ENCODE data around the gene NPHP3. TPM values are rescaled to one million over a fixed set of nuclear protein-coding genes. Genes with fewer than 3 reads are reported as not detected.
"Not testable (repeated sequence)": the region's sequence is repeated elsewhere in the genome, so short reads cannot be mapped to it uniquely, and the experiment has no call there.

NPHP3 gene
- polyA plus RNA-seq, 10 donors: 19.2 to 52.4 (median 32.0) TPM

DNA sequence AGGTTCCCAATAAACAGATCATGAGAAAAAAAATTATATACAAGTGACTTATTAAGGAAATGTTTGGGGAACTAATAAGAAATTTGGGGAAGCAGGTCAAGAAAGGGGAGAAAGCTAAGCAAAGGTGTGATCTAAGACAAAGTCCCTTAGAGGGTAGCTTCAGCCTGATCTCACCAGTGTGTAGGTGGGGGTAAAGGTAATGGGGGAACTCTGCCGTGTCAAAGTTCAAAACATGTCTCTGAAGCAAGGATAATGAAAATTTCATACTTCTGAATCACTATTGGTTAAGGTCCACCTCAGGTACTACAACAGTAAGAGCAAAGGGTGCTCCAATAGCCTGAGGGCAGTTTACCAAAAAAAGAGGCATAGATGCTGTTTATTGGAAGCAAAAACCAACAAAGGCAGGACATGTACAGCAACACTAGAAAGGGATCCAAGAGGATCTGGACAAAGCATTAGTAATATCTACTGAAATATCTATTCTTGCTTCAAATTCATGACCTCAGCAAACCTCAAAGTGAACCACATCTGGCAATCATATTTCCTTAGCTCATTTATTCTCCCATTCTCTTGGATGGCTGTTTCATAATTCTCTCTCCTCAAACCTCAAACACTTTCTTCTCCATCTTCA lies 69.5 kb downstream of the NPHP3 start:
- DNase-seq: peak in 1 of 3 donors; percentile 15

GRCh38 chr3:132650153-132650552 lies 72.1 kb downstream of the NPHP3 start:
- DNase-seq: no peak

GRCh38 chr3:132645058-132645457 lies 77.2 kb downstream of the NPHP3 start:
- no peak for DNase-seq

DNA sequence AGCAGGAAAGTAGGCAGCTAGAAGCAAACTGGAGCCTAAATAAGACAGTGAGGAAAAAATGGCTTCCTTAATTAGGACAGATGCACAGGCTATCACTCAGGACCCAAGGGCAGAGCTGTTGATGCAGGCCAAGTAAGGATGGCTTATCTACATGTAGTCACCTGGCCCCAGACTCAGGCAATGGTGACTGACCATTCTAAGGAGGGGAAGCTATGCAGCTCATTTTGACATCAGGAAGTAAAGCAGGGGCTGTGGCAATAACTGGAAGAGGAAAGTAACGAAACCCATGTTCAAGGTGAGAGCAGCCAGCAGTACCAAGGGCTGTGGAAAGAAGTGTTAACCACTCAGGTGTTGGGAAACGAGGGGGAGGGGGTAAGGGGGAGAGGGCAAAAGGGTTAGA lies 78.8 kb downstream of the NPHP3 start:
- no peak for DNase-seq

- no peak for DNase-seq
Measured at GRCh38 chr3:132642539-132642847, 79.7 kb downstream of the NPHP3 start.

- peak; percentile 53 to 71 (median 55) for DNase-seq
Measured at GRCh38 chr3:132641837-132642538, 80.2 kb downstream of the NPHP3 start.

GRCh38 chr3:132641427-132641826 lies 80.8 kb downstream of the NPHP3 start:
- DNase-seq: not testable (repeated sequence)

- DNase-seq: no peak
Measured at GRCh38 chr3:132638706-132639105, 83.5 kb downstream of the NPHP3 start.

DNA sequence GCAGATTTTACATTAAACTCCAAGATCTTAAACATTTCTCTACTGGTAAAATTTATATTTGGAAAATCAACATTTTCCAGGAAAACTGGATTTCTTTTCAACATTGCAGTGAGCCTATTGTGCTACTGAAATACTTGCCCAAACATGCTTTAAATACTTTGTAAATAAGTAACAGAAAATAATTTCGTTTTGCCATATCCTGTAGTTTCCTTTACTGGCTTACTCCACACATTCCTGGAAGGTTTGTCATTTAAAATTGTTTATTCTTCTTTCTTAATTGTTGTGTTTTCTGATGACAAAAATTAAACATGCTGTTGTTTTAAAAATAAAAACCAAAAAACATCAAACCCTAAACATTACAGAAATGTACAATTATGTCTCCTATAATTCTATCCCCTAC lies 84.6 kb downstream of the NPHP3 start:
- DNase-seq: no peak

DNA sequence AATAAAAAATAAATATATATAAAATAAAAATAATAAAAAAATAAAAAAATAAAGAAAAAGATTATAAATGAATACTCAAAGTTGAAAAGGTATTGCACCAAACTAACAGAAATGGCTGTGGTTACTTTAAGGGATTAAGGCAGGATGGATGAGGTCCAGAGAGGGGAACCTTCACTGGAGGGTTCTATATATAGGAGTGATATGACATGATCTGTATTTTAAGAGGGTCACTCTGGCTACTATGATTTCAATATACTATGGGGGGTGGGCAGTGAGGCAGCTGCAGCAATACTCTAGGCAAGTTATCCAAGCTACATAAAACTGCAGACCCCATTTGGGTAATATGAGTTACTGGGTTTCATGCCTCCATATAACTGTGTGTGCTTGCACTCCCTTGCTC lies 87.2 kb downstream of the NPHP3 start:
- DNase-seq: no peak

Other genes starting within 250 kb of the NPHP3 start
- 10 to 100 TPM in 1 of 10 donors, 1 to 10 TPM in 7, under 1 TPM in 2; 0.58 to 10.7 (median 1.6) TPM for gene ACKR4, start 125.1 kb downstream of the NPHP3 start, polyA plus RNA-seq (ENCODE audit: insufficient read length in 10 of 10)
- gene ACAD11, start 62.6 kb downstream of the NPHP3 start, polyA plus RNA-seq (ENCODE audit: insufficient read length in 10 of 10): 10 to 100 TPM in 6 of 10 donors, 1 to 10 TPM in 4; 7.4 to 23.0 (median 10.7) TPM
- 10 to 100 TPM; 31.9 to 46.2 (median 37.4) TPM for gene UBA5, start 62.1 kb downstream of the NPHP3 start, polyA plus RNA-seq (ENCODE audit: insufficient read length in 10 of 10)

All from muscle of back (tissue), 11 donors.